ENCODE measurements around the gene DCAF7.

DNA sequence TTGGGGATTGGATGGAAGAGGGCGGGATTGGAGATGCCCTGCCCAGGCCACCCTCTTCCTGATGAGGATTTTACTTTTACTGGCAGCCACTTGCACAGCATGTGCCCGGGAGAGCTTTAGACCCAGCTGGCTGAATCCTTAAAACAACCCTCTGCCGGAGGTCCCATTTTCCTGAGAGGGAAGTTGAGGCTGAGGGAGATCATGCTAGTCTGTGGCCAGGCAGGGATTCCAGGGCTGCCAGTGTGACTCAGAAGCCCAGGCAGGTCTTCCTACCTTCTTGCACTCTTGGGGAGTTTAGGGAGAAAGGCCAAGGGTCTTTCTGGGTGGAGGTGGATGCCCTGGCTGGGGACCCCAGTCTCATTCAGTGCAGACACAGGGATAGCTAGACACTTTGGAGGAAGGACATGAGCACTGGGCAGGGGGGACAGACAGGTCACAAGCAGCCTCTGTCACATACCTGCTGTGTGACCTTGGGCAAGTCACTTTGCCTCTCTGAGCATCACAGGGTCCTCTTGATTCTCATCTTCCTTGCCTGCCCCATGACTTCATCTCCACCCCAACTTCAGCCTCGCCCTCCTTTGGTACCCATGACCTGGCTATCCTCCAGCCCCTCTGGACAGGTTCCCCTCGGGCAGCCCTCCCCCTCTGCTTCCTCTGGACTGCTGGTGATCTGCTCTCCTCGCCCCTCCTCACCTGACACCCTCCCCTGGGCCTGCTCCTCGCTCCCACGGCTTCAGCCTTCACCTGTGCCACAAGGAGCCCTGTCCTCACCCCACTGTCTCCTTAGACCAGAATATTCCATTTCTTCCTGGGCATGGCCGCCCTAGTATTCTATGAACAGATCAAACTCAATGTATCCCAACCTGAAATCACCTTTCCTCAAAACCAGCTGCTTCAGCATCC lies 11.3 kb upstream of the DCAF7 start:
- TF ChIP-seq GATA2 (IDR thresholded peaks at IDR 0.05; ENCODE audit: low read depth, low read length) (no peak), GATA3 (IDR thresholded peaks at IDR 0.05; ENCODE audit: low read depth, low read length) (no peak)
